ENCODE measurements around the gene MPI. TPM values are rescaled to one million over a fixed set of nuclear protein-coding genes. Genes with fewer than 3 reads are reported as not detected.
"Not testable (repeated sequence)": the region's sequence is repeated elsewhere in the genome, so short reads cannot be mapped to it uniquely, and the experiment has no call there.

The MPI gene
- total and polyA plus RNA-seq, 2 donors: 22.2 to 36.1 TPM

- Histone ChIP-seq H3K9me3 (ENCODE audit: control insufficient read depth in 2 of 2, insufficient read depth in 1 of 2, low read length in 1 of 2) (no peaks in the 10 kb centered on the region), H3K4me3 (ENCODE audit: low read length in 2 of 2) (no peak overlapping the region), H3K4me1 (ENCODE audit: control insufficient read depth in 2 of 2, insufficient read depth in 2 of 2, low read length in 2 of 2) (peaks cover 11 to 21% of the 10 kb centered on the region in 2 donors), H3K36me3 (ENCODE audit: control insufficient read depth in 2 of 2, insufficient read depth in 2 of 2, low read length in 1 of 2) (peaks cover 14 to 31% of the 10 kb centered on the region in 2 donors), H3K27ac (ENCODE audit: low read depth in 1 of 2, low read length in 1 of 2) (no peak overlapping the region), H3K27me3 (ENCODE audit: control insufficient read depth in 2 of 2, insufficient read depth in 1 of 2, low read length in 1 of 2) (no peaks in the 10 kb centered on the region)
- DNase-seq (ENCODE audit: low read depth in 6 of 9, low spot score in 9 of 9): no peak
- 93% methylated on average over 2 of the region's 2 CpGs for WGBS
Observed at GRCh38 chr15:74892931-74893330, 3.1 kb downstream of the MPI start.

GRCh38 chr15:74893627-74894026, 3.8 kb downstream of the MPI start:
- no peak overlapping the region for H3K27ac ChIP-seq (ENCODE audit: low read depth in 1 of 2, low read length in 1 of 2)
- peaks cover 11 to 21% of the 10 kb centered on the region in 2 donors for H3K4me1 ChIP-seq (ENCODE audit: control insufficient read depth in 2 of 2, insufficient read depth in 2 of 2, low read length in 2 of 2)
- H3K9me3 ChIP-seq (ENCODE audit: control insufficient read depth in 2 of 2, insufficient read depth in 1 of 2, low read length in 1 of 2): no peaks in the 10 kb centered on the region
- WGBS: 95% methylated on average over 3 of the region's 3 CpGs
- H3K36me3 ChIP-seq (ENCODE audit: control insufficient read depth in 2 of 2, insufficient read depth in 2 of 2, low read length in 1 of 2): peaks cover 14 to 35% of the 10 kb centered on the region in 2 donors
- DNase-seq (ENCODE audit: low read depth in 6 of 9, low spot score in 9 of 9): peak in 1 of 9 donors; percentile 44
- H3K4me3 ChIP-seq (ENCODE audit: low read length in 2 of 2): no peak overlapping the region
- H3K27me3 ChIP-seq (ENCODE audit: control insufficient read depth in 2 of 2, insufficient read depth in 1 of 2, low read length in 1 of 2): no peaks in the 10 kb centered on the region

- 98% methylated on average over 7 of the region's 7 CpGs for WGBS
- H3K9me3 ChIP-seq (ENCODE audit: control insufficient read depth in 2 of 2, insufficient read depth in 1 of 2, low read length in 1 of 2); H3K27me3 ChIP-seq (ENCODE audit: control insufficient read depth in 2 of 2, insufficient read depth in 1 of 2, low read length in 1 of 2); DNase-seq (ENCODE audit: low read depth in 6 of 9, low spot score in 9 of 9); H3K27ac ChIP-seq (ENCODE audit: low read depth in 1 of 2, low read length in 1 of 2); H3K4me3 ChIP-seq (ENCODE audit: low read length in 2 of 2): not testable (repeated sequence)
- Histone ChIP-seq H3K36me3 (ENCODE audit: control insufficient read depth in 2 of 2, insufficient read depth in 2 of 2, low read length in 1 of 2) (peaks cover 14 to 35% of the 10 kb centered on the region in 2 donors), H3K4me1 (ENCODE audit: control insufficient read depth in 2 of 2, insufficient read depth in 2 of 2, low read length in 2 of 2) (peaks cover 7 to 14% of the 10 kb centered on the region in 2 donors)
Observed at GRCh38 chr15:74894383-74894782, 4.5 kb downstream of the MPI start.

- no peak for DNase-seq (ENCODE audit: low read depth in 6 of 9, low spot score in 9 of 9)
- H3K36me3 ChIP-seq (ENCODE audit: control insufficient read depth in 2 of 2, insufficient read depth in 2 of 2, low read length in 1 of 2): peaks cover 14 to 47% of the 10 kb centered on the region in 2 donors
- H3K9me3 ChIP-seq (ENCODE audit: control insufficient read depth in 2 of 2, insufficient read depth in 1 of 2, low read length in 1 of 2): no peaks in the 10 kb centered on the region
- H3K4me3 ChIP-seq (ENCODE audit: low read length in 2 of 2): no peak overlapping the region
- no peaks in the 10 kb centered on the region for H3K27me3 ChIP-seq (ENCODE audit: control insufficient read depth in 2 of 2, insufficient read depth in 1 of 2, low read length in 1 of 2)
- H3K4me1 ChIP-seq (ENCODE audit: control insufficient read depth in 2 of 2, insufficient read depth in 2 of 2, low read length in 2 of 2): peaks cover 0 to 4% of the 10 kb centered on the region in 2 donors
- H3K27ac ChIP-seq (ENCODE audit: low read depth in 1 of 2, low read length in 1 of 2): no peak overlapping the region
- 98% methylated on average over 6 of the region's 6 CpGs for WGBS
Observed at GRCh38 chr15:74895830-74896229, 6.0 kb downstream of the MPI start.

GRCh38 chr15:74896316-74896715, 6.5 kb downstream of the MPI start:
- Histone ChIP-seq H3K36me3 (ENCODE audit: control insufficient read depth in 2 of 2, insufficient read depth in 2 of 2, low read length in 1 of 2) (peaks cover 13 to 51% of the 10 kb centered on the region in 2 donors), H3K27ac (ENCODE audit: low read depth in 1 of 2, low read length in 1 of 2) (no peak overlapping the region)
- DNase-seq (ENCODE audit: low read depth in 6 of 9, low spot score in 9 of 9): no peak

GRCh38 chr15:74897300-74897701, 7.5 kb downstream of the MPI start:
- Histone ChIP-seq H3K27me3 (ENCODE audit: control insufficient read depth in 2 of 2, insufficient read depth in 1 of 2, low read length in 1 of 2) (no peaks in the 10 kb centered on the region), H3K4me3 (ENCODE audit: low read length in 2 of 2) (no peak overlapping the region), H3K4me1 (ENCODE audit: control insufficient read depth in 2 of 2, insufficient read depth in 2 of 2, low read length in 2 of 2) (peaks cover 0 to 4% of the 10 kb centered on the region in 2 donors), H3K9me3 (ENCODE audit: control insufficient read depth in 2 of 2, insufficient read depth in 1 of 2, low read length in 1 of 2) (no peaks in the 10 kb centered on the region), H3K27ac (ENCODE audit: low read depth in 1 of 2, low read length in 1 of 2) (no peak overlapping the region), H3K36me3 (ENCODE audit: control insufficient read depth in 2 of 2, insufficient read depth in 2 of 2, low read length in 1 of 2) (peaks cover 9 to 51% of the 10 kb centered on the region in 2 donors)
- WGBS: 90% methylated on average over 6 of the region's 6 CpGs
- DNase-seq (ENCODE audit: low read depth in 6 of 9, low spot score in 9 of 9): no peak

More at GRCh38 chr15:74896316-74896715, 6.5 kb downstream of the MPI start:
- Histone ChIP-seq H3K27me3 (ENCODE audit: control insufficient read depth in 2 of 2, insufficient read depth in 1 of 2, low read length in 1 of 2) (no peaks in the 10 kb centered on the region), H3K4me3 (ENCODE audit: low read length in 2 of 2) (no peak overlapping the region), H3K9me3 (ENCODE audit: control insufficient read depth in 2 of 2, insufficient read depth in 1 of 2, low read length in 1 of 2) (no peaks in the 10 kb centered on the region), H3K4me1 (ENCODE audit: control insufficient read depth in 2 of 2, insufficient read depth in 2 of 2, low read length in 2 of 2) (peaks cover 0 to 2% of the 10 kb centered on the region in 2 donors)
- WGBS: 97% methylated on average over 3 of the region's 3 CpGs

GRCh38 chr15:74901612-74902063, 11.8 kb downstream of the MPI start:
- H3K4me3 ChIP-seq (ENCODE audit: low read length in 2 of 2): no peak overlapping the region
- no peak overlapping the region for H3K27ac ChIP-seq (ENCODE audit: low read depth in 1 of 2, low read length in 1 of 2)
- H3K27me3 ChIP-seq (ENCODE audit: control insufficient read depth in 2 of 2, insufficient read depth in 1 of 2, low read length in 1 of 2): no peaks in the 10 kb centered on the region
- DNase-seq (ENCODE audit: low read depth in 6 of 9, low spot score in 9 of 9): peak in 4 of 9 donors; percentile 31 to 62 (median 50)
- peaks cover 6 to 15% of the 10 kb centered on the region in 2 donors for H3K4me1 ChIP-seq (ENCODE audit: control insufficient read depth in 2 of 2, insufficient read depth in 2 of 2, low read length in 2 of 2)
- H3K9me3 ChIP-seq (ENCODE audit: control insufficient read depth in 2 of 2, insufficient read depth in 1 of 2, low read length in 1 of 2): no peaks in the 10 kb centered on the region
- 38% methylated on average over 5 of the region's 5 CpGs for WGBS
- peaks cover 2 to 45% of the 10 kb centered on the region in 2 donors for H3K36me3 ChIP-seq (ENCODE audit: control insufficient read depth in 2 of 2, insufficient read depth in 2 of 2, low read length in 1 of 2)

GRCh38 chr15:74902295-74903075, 12.6 kb downstream of the MPI start:
- Histone ChIP-seq H3K9me3 (ENCODE audit: control insufficient read depth in 2 of 2, insufficient read depth in 1 of 2, low read length in 1 of 2) (no peaks in the 10 kb centered on the region), H3K4me1 (ENCODE audit: control insufficient read depth in 2 of 2, insufficient read depth in 2 of 2, low read length in 2 of 2) (peaks cover 10 to 21% of the 10 kb centered on the region in 2 donors), H3K36me3 (ENCODE audit: control insufficient read depth in 2 of 2, insufficient read depth in 2 of 2, low read length in 1 of 2) (peaks cover 0 to 45% of the 10 kb centered on the region in 2 donors), H3K27me3 (ENCODE audit: control insufficient read depth in 2 of 2, insufficient read depth in 1 of 2, low read length in 1 of 2) (no peaks in the 10 kb centered on the region), H3K4me3 (ENCODE audit: low read length in 2 of 2) (no peak overlapping the region), H3K27ac (ENCODE audit: low read depth in 1 of 2, low read length in 1 of 2) (no peak overlapping the region)
- DNase-seq (ENCODE audit: low read depth in 6 of 9, low spot score in 9 of 9): no peak
- WGBS: 89% methylated on average over 4 of the region's 4 CpGs

- Histone ChIP-seq H3K27ac (ENCODE audit: low read depth in 1 of 2, low read length in 1 of 2) (no peak overlapping the region), H3K36me3 (ENCODE audit: control insufficient read depth in 2 of 2, insufficient read depth in 2 of 2, low read length in 1 of 2) (peaks cover 0 to 37% of the 10 kb centered on the region in 2 donors), H3K27me3 (ENCODE audit: control insufficient read depth in 2 of 2, insufficient read depth in 1 of 2, low read length in 1 of 2) (no peaks in the 10 kb centered on the region), H3K9me3 (ENCODE audit: control insufficient read depth in 2 of 2, insufficient read depth in 1 of 2, low read length in 1 of 2) (no peaks in the 10 kb centered on the region), H3K4me1 (ENCODE audit: control insufficient read depth in 2 of 2, insufficient read depth in 2 of 2, low read length in 2 of 2) (peaks cover 12 to 22% of the 10 kb centered on the region in 2 donors), H3K4me3 (ENCODE audit: low read length in 2 of 2) (no peak overlapping the region)
- WGBS: 97% methylated on average over 1 of the region's 1 CpG
- DNase-seq (ENCODE audit: low read depth in 6 of 9, low spot score in 9 of 9): no peak
Observed at GRCh38 chr15:74903676-74904075, 13.8 kb downstream of the MPI start.
